ENCODE results near the gene HCN2.

The HCN2 gene

GRCh38 chr19:655691-656090 is 66.0 kb downstream of the HCN2 start:
- TF ChIP-seq, protein P1, sequence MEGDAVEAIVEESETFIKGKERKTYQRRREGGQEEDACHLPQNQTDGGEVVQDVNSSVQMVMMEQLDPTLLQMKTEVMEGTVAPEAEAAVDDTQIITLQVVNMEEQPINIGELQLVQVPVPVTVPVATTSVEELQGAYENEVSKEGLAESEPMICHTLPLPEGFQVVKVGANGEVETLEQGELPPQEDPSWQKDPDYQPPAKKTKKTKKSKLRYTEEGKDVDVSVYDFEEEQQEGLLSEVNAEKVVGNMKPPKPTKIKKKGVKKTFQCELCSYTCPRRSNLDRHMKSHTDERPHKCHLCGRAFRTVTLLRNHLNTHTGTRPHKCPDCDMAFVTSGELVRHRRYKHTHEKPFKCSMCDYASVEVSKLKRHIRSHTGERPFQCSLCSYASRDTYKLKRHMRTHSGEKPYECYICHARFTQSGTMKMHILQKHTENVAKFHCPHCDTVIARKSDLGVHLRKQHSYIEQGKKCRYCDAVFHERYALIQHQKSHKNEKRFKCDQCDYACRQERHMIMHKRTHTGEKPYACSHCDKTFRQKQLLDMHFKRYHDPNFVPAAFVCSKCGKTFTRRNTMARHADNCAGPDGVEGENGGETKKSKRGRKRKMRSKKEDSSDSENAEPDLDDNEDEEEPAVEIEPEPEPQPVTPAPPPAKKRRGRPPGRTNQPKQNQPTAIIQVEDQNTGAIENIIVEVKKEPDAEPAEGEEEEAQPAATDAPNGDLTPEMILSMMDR (IDR thresholded peaks at IDR 0.05; ENCODE audit: control extremely low read depth, extremely low read depth, low read depth, missing control alignments): no peak
- DNase-seq (ENCODE audit: extremely low spot score): no peak
- ChIA-PET POLR2A (no interaction called here), CTCF (interaction anchor here (1.1 to 2.0 kb wide), 2 partner anchors 72 to 79 kb away, joined by 3 to 5 read pairs; no protein-coding TSS in a partner anchor)

GRCh38 chr19:656751-657559 is 67.3 kb downstream of the HCN2 start:
- POLR2A ChIA-PET: no interaction called here

DNA sequence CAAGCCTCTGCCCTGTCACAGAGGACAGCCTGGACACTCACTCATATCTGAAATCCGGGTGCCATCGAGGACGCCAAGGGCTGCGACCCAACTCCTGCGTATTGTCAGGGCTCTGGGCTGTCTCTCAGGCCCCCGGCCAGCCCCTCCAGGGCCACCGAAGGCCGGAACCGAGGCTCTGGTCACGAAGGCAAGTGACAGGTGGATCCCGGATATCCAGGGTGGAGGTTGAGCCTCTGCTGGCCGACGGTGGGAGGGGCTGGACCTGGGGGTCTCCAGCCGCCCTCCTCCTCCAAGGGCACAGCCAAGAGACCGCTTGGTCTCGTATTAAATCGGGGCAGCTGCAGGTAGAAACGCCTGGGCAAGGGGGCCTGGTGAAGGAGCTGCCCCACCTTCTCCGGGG is 67.9 kb downstream of the HCN2 start:
- CTCF ChIA-PET: no interaction called here
- TF ChIP-seq, protein P1 (IDR thresholded peaks at IDR 0.05; ENCODE audit: control extremely low read depth, extremely low read depth, low read depth, missing control alignments): no peak
- POLR2A ChIA-PET: no interaction called here
- no peak for DNase-seq (ENCODE audit: extremely low spot score)

More at GRCh38 chr19:656751-657559, 67.3 kb downstream of the HCN2 start:
- TF ChIP-seq, protein P1 (IDR thresholded peaks at IDR 0.05; ENCODE audit: control extremely low read depth, extremely low read depth, low read depth, missing control alignments): no peak
- no peak for DNase-seq (ENCODE audit: extremely low spot score)
- CTCF ChIA-PET: interaction anchor here (1.1 kb wide), 1 partner anchor 77 kb away, joined by 3 read pairs; no protein-coding TSS in a partner anchor

DNA sequence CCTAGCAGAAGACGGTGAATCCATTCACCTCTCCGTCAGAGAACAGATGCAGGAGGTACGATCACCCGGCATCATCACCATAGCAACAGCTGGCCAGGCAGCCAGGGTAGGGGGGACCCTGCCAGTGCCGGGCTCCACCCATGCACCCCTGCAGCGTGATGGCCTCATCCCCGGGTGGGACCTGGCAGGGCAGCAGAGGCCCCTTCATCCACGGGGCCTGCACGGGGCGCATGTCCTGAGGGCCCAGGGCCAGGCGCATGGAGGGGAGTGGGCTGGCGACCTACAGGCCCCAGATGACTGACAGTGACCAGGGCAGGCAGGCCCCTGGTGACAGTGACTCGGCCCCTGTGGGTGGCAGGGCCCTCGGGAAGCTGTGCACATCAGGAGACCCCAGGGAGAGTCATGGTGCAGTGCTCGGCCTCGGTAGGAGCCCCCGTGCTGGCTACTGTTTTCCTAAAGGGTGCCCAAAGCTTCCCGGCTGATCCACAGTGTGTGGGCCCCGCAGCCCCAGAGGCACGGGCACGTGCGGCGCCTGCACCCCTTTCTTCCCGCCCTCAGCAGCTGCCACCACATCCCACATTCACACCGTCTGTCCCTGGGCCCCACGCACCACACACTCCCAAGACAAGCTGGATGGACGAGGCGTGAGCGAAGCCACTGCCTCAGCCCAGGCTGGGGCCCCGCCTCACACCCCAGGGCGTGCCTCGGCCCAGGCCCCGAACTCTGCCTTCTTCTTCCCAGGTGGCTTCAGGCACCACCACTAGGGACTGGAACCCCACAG is 68.6 kb downstream of the HCN2 start:
- CTCF ChIA-PET: no interaction called here
- POLR2A ChIA-PET: no interaction called here
- no peak for DNase-seq (ENCODE audit: extremely low spot score)
- TF ChIP-seq, protein P1 (IDR thresholded peaks at IDR 0.05; ENCODE audit: control extremely low read depth, extremely low read depth, low read depth, missing control alignments): no peak

GRCh38 chr19:658916-659839 is 69.5 kb downstream of the HCN2 start:
- no peak for DNase-seq (ENCODE audit: extremely low spot score)
- ChIA-PET CTCF (interaction anchor here (1.9 kb wide), 1 partner anchor 75 kb away, joined by 8 read pairs; no protein-coding TSS in a partner anchor), POLR2A (no interaction called here)
- TF ChIP-seq, protein P1 (IDR thresholded peaks at IDR 0.05; ENCODE audit: control extremely low read depth, extremely low read depth, low read depth, missing control alignments): no peak
